NCI-H2171 treated with DMSO at 0.1 percent for 48 hours (cell line): ENCODE measurements around the gene ABR.

Source experiments
- DNase-seq: peaks from one replicate; lab custom pipeline; 2025; lab: John Stamatoyannopoulos, UW

ABR gene

GRCh38 chr17:958712-959451, 220.9 kb downstream of the ABR start:
- DNase-seq: no peak

- no peak for DNase-seq
These were observed 221.8 kb downstream of the ABR start for GRCh38 chr17:957856-958421.

- no peak for DNase-seq
These were observed 222.9 kb downstream of the ABR start for GRCh38 chr17:956905-957304.

- DNase-seq: no peak
These were observed 225.2 kb downstream of the ABR start for GRCh38 chr17:954431-955164.

- DNase-seq: no peak
These were observed 226.0 kb downstream of the ABR start for GRCh38 chr17:953767-954166.
